ENCODE results near the gene SLC36A2.

SLC36A2 gene

DNA sequence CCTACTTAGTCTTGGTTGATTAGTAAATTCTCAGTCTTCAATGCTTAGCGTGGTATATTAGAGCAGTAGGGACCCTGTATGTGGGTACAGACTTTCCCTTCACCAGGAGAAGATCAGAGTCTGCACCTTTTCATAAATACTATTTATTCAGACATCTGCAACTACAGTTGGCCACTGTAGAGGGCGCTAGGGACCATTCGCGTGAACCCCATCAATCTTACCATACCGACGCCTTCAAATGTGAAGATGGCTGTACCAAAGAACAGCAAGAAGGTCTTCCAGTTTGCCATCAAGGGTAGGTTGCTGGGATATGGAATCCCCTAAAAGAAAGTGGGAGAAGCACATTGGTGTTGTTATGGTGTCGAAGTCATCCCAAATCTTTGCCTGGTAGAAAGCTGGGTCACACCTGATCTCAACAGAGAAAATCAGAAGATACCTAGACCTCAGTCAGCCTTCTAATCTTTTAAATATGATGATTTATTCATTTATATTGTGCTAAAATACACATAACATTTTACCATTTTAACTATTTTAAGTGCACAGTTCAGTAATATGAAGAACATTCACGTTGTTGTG is 62.9 kb downstream of the SLC36A2 start:
- no peaks in the 10 kb centered on the region for H3K36me3 ChIP-seq (ENCODE audit: insufficient read depth, low read length)
- peaks cover 5% of the 10 kb centered on the region; the same call in 1 of the 2 replicates for H3K4me1 ChIP-seq (ENCODE audit: insufficient read depth, low read length)
- no peaks in the 10 kb centered on the region; the same call in 1 of the 2 replicates for H3K9me3 ChIP-seq (ENCODE audit: control insufficient read depth, insufficient read depth, low read length)
- no peak overlapping the region for H3K9ac ChIP-seq (ENCODE audit: low read depth, low read length)

- peaks cover 5% of the 10 kb centered on the region; the same call in 1 of the 2 replicates for H3K4me1 ChIP-seq (ENCODE audit: insufficient read depth, low read length)
- H3K9ac ChIP-seq (ENCODE audit: low read depth, low read length) = no peak overlapping the region
- no peaks in the 10 kb centered on the region for H3K36me3 ChIP-seq (ENCODE audit: insufficient read depth, low read length)
- no peaks in the 10 kb centered on the region; the same call in 1 of the 2 replicates for H3K9me3 ChIP-seq (ENCODE audit: control insufficient read depth, insufficient read depth, low read length)
Observed at GRCh38 chr5:151283120-151283825, 64.1 kb downstream of the SLC36A2 start.

DNA sequence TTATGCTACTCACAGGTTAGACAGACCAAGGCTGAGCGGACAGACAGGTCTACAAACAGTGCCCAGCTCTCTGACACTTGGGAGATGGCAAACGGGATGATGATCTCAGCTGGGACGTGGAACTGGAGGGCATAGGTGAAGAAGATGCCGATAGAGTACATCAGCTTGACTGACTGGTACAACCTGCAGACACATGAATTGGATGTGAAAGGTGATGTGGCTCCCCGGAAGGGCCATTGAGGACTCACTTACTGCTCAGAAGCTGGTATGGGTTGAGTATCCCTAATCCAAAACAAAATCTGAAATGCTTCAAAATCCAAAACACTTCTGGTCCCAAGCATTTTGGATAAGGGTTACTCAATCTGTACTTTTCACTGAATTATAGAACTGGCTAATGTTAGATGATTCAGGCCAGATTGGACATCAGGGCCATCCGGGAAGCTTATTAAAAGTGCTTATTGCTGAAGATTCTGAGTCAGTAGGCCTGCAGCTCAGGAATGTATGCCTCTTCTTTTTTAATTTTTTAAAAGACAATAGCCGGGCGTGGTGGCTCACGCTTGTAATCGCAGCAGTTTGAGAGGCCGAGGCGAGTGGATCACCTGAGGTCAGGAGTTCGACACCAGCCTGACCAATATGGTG is 66.2 kb downstream of the SLC36A2 start:
- Histone ChIP-seq H3K36me3 (ENCODE audit: insufficient read depth, low read length) (no peaks in the 10 kb centered on the region), H3K4me1 (ENCODE audit: insufficient read depth, low read length) (no peaks in the 10 kb centered on the region), H3K9ac (ENCODE audit: low read depth, low read length) (no peak overlapping the region), H3K9me3 (ENCODE audit: control insufficient read depth, insufficient read depth, low read length) (no peaks in the 10 kb centered on the region; the same call in 1 of the 2 replicates)

DNA sequence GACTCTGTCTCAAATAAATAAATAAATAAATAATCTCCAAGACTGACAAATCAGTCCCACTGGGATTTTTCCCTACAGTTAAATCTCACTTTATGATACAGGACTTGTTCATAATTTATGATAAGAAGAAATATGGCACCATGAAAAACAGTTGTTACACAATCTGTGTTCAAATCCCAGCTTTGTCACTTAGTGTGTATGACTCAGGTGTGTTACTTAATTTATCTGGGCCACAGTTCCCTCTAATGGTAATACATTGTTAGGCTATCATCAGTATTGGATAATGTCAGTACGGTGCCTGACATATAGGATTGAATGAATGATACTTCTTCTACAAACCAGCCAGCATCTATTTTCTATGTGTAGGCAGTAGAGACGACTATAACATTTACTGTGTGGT is 66.9 kb downstream of the SLC36A2 start:
- Histone ChIP-seq H3K4me1 (ENCODE audit: insufficient read depth, low read length) (no peaks in the 10 kb centered on the region), H3K36me3 (ENCODE audit: insufficient read depth, low read length) (no peaks in the 10 kb centered on the region), H3K9me3 (ENCODE audit: control insufficient read depth, insufficient read depth, low read length) (no peaks in the 10 kb centered on the region; the same call in 1 of the 2 replicates), H3K9ac (ENCODE audit: low read depth, low read length) (no peak overlapping the region)

- Histone ChIP-seq H3K36me3 (ENCODE audit: insufficient read depth, low read length) (no peaks in the 10 kb centered on the region), H3K9ac (ENCODE audit: low read depth, low read length) (no peak overlapping the region), H3K9me3 (ENCODE audit: control insufficient read depth, insufficient read depth, low read length) (no peaks in the 10 kb centered on the region; the same call in 1 of the 2 replicates), H3K4me1 (ENCODE audit: insufficient read depth, low read length) (no peaks in the 10 kb centered on the region)
Observed at GRCh38 chr5:151278845-151279244, 68.5 kb downstream of the SLC36A2 start.

DNA sequence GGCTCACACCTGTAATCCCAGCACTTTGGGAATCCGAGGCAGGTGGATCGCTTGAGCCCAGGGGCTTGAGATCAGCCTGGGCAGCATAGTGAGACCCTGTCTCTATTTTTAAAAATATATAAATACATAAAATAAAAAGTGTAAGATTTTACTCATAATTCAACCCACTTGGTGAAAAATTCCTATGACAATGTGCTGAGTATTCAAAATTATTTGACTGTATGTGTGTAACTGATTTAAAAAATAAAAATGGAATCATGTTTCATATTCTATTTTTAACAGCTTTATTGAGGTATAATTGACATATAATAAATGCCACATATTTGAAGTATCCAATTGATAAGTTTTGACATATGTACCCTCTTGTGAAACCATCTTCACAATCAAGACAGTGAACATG is 71.6 kb downstream of the SLC36A2 start:
- Histone ChIP-seq H3K36me3 (ENCODE audit: insufficient read depth, low read length) (no peaks in the 10 kb centered on the region), H3K4me1 (ENCODE audit: insufficient read depth, low read length) (no peaks in the 10 kb centered on the region), H3K9ac (ENCODE audit: low read depth, low read length) (no peak overlapping the region), H3K9me3 (ENCODE audit: control insufficient read depth, insufficient read depth, low read length) (no peaks in the 10 kb centered on the region)

DNA sequence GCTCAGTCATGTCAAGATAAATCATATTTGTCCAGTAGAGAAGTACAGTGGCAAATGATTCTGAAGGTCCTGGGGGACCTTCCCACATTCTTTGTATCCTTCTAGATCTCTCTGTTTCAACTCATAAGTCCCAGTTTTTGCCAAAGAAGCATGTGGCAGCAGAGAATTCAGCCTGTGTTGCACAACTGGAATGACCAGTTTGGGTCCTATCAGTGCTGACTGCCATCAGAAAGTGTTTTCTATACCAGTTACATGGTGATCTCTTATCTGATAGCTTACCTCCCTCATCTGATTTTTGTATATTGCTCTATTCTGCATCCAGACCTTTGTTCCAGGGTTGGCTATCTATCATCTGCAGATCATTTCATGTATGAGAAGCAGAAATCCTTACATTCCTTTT is 72.7 kb downstream of the SLC36A2 start:
- Histone ChIP-seq H3K9ac (ENCODE audit: low read depth, low read length) (no peak overlapping the region), H3K9me3 (ENCODE audit: control insufficient read depth, insufficient read depth, low read length) (no peaks in the 10 kb centered on the region), H3K4me1 (ENCODE audit: insufficient read depth, low read length) (no peaks in the 10 kb centered on the region), H3K36me3 (ENCODE audit: insufficient read depth, low read length) (no peaks in the 10 kb centered on the region)

DNA sequence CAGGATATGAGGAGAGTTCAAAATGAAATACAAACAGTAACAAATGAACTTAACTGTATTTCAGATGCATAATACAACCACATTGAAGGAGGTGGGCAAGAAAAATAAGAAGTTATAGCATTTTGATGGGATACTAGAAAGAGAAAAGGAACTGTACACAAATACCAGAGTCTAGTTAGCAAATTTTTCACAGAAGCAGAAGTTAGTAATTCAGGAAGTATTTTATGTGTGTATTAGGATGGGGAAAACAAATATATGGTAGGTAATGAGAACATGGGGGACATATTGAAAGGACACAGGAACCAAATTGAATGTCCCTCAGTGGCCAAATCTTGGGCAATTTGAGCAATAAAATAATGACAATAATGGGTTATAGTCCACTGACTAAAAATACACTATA is 76.0 kb downstream of the SLC36A2 start:
- Histone ChIP-seq H3K4me1 (ENCODE audit: insufficient read depth, low read length) (no peaks in the 10 kb centered on the region), H3K36me3 (ENCODE audit: insufficient read depth, low read length) (no peaks in the 10 kb centered on the region), H3K9me3 (ENCODE audit: control insufficient read depth, insufficient read depth, low read length) (no peaks in the 10 kb centered on the region), H3K9ac (ENCODE audit: low read depth, low read length) (no peak overlapping the region)

- H3K9ac ChIP-seq (ENCODE audit: low read depth, low read length) = no peak overlapping the region
- H3K36me3 ChIP-seq (ENCODE audit: insufficient read depth, low read length) = no peaks in the 10 kb centered on the region
- no peaks in the 10 kb centered on the region for H3K4me1 ChIP-seq (ENCODE audit: insufficient read depth, low read length)
- no peaks in the 10 kb centered on the region for H3K9me3 ChIP-seq (ENCODE audit: control insufficient read depth, insufficient read depth, low read length)
Observed at GRCh38 chr5:151270599-151270998, 76.8 kb downstream of the SLC36A2 start.

DNA sequence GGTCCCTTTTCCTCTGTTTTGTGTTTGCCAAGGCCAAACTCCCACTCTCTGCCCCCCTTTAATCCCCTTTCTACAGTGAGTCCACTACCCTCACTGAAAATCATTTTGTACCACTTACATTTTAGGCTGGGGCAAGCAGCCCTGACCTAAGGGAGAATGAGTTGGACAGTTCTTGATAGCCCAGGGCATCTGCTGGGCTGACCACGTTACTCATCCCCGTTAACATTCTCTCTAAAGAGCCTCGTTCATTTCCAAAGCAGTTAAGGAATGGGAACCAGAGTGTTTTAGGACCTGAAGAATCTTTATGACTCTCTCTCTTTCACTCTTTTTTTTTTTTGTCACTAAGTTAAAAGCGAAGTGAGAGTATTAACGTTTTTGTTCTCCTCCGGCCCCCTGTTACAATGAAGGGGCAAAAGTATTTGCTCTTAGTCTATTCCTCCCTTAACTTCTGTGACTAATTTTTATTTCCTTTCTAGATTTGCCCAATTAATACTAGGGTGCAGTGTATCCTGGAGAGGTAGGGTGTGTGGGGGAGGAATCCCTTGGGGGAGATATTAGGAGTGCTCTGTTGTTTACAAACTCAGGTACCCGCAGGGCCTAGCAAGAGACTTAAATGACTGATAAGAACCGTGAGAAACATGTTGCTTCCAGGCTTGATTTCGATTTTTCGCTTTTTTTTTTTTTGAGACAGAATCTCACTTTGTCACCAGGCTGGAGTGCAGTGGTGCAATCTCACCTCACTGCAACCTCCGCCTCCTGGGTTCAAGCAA is 79.7 kb downstream of the SLC36A2 start:
- no peak overlapping the region for H3K9ac ChIP-seq (ENCODE audit: low read depth, low read length)
- H3K9me3 ChIP-seq (ENCODE audit: control insufficient read depth, insufficient read depth, low read length) = no peaks in the 10 kb centered on the region
- peaks cover 4% of the 10 kb centered on the region; the same call in 1 of the 2 replicates for H3K4me1 ChIP-seq (ENCODE audit: insufficient read depth, low read length)
- H3K36me3 ChIP-seq (ENCODE audit: insufficient read depth, low read length) = no peaks in the 10 kb centered on the region
